Measurements from ENCODE around the gene CATSPERE.
"Not testable (repeated sequence)": the region's sequence is repeated elsewhere in the genome, so short reads cannot be mapped to it uniquely, and the experiment has no call there.

The CATSPERE gene

GRCh38 chr1:244449936-244450508 lies 11.1 kb upstream of the CATSPERE start:
- no peak for FAIRE-seq

- peak; percentile 37 for FAIRE-seq
These were observed 10.2 kb upstream of the CATSPERE start for GRCh38 chr1:244450597-244451538.

- FAIRE-seq: no peak
These were observed 9.5 kb upstream of the CATSPERE start, which contains the start of gene ADSS2 for GRCh38 chr1:244451539-244451950. Gene ADSS2 (minus strand): TSS chr1:244451909. CDS start chr1:244451817, 92 bp downstream.

GRCh38 chr1:244451951-244452795 lies 8.9 kb upstream of the CATSPERE start:
- FAIRE-seq: peak; percentile 98

- no peak for FAIRE-seq
These were observed 6.7 kb upstream of the CATSPERE start for GRCh38 chr1:244454412-244454811.

GRCh38 chr1:244456586-244456985 lies 4.5 kb upstream of the CATSPERE start:
- FAIRE-seq: no peak

DNA sequence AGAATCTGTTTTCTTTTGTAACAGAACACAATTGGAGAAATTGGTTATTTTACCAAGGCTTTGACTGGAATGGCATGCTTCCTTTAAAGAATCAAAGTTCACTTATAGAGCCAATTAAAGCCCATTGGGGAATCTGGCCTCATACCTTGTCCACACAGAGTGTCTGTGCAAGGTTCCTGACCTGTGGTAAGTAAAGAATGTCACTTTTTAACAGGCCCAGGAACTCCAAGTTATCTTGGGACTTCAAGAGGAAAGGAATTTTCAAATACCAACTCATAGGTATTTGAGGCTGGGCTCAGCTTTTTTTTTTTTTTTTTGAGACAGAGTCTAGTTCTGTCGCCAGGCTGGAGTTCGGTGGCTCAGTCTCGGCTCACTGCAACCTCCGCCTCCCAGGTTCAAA lies 2.3 kb upstream of the CATSPERE start:
- FAIRE-seq: no peak

GRCh38 chr1:244460197-244460596 lies 876 bp upstream of the CATSPERE start:
- no peak for FAIRE-seq

- no peak for FAIRE-seq
These were observed 5.7 kb downstream of the CATSPERE start for GRCh38 chr1:244466724-244467123.

DNA sequence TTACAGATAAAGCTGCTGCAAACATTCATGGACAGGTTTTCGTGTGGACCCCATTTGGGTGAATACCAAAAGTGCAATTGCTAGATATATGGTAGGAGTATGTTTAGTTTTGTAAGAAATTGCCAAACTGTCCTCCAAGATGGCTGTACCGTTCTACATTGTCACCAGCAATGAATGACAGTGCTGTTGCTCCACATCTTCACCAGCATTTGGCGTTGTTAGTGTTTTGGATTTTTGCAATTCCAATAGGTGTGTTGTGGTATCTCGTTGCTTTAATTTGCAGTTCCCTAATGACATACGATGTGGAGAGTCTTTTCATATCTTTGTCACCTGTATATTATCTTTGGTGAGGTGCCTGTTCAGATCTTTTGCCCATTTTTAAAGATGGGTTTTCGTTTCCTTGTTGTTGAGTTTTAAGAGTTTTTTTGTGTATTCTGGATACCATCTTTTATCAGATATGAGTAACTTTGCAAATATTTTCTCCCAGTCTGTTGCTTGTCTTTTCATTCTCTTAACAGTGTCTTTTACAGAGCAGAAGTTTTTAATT lies 12.1 kb downstream of the CATSPERE start:
- no peak for FAIRE-seq

GRCh38 chr1:244484971-244485370 lies 23.9 kb downstream of the CATSPERE start:
- not testable (repeated sequence) for FAIRE-seq

DNA sequence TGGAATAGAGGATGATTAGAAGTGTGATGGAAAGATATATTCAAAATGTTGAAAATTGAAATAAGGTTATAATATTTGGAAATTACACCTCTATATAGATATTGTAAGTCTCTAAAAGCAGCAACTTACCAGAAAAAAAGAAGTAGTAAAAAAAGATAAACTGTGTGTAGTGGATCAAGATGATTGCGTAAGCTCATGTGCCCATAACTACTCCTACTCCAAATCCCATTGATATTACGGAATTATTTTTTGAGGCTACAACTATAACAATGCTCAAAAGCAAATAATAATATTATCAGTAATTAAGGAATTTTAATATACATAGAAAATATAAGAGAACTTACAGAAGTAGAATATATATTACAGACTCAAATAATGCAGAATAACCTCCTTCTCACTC lies 33.6 kb downstream of the CATSPERE start:
- no peak for FAIRE-seq

- FAIRE-seq: no peak
These were observed 35.1 kb downstream of the CATSPERE start for GRCh38 chr1:244496186-244496585.

GRCh38 chr1:244497805-244498204 lies 36.7 kb downstream of the CATSPERE start:
- no peak for FAIRE-seq

- not testable (repeated sequence) for FAIRE-seq
These were observed 38.4 kb downstream of the CATSPERE start for GRCh38 chr1:244499484-244499883.

- FAIRE-seq: not testable (repeated sequence)
These were observed 39.4 kb downstream of the CATSPERE start for GRCh38 chr1:244500515-244500914.

DNA sequence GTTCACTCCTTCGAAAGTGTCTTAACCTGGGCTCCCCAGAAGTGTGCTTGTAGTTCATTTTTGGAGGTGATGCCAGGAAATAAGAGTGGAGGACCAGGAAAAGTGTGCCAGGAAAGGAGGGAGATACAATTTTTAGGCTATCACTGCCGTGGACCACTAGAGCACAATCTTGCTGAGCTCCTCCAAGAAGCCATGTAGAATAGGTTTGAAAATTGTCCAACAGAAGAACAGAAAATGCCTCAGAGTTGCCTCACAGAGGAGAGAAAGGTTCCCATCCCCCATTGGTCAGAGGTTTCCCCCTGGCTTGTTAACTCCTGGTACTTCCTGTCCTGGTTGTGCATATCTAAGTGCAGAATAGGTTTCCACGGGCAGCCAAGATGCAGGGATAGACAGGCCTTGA lies 41.6 kb downstream of the CATSPERE start:
- FAIRE-seq: no peak

DNA sequence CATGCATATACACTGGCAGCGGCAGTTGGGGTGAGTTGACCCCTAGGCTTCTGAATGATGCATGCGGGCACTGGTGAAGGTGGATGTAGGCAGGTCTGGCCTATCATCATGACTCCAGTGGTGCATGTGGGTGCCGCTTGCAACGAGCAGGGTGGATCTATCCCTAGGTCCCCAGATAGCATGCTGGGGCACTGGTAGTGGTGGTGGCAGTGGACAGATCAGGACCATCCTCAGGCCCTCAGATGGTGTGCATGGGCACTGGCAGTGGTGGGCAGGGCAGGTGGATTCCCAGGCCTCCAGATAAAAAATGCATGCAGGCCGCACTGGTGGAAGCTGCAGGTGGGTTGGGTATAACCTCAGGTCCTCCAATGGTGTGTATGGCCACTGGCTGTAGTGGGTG lies 52.4 kb downstream of the CATSPERE start:
- FAIRE-seq: no peak

- no peak for FAIRE-seq
These were observed 54.6 kb downstream of the CATSPERE start for GRCh38 chr1:244515680-244516079.

DNA sequence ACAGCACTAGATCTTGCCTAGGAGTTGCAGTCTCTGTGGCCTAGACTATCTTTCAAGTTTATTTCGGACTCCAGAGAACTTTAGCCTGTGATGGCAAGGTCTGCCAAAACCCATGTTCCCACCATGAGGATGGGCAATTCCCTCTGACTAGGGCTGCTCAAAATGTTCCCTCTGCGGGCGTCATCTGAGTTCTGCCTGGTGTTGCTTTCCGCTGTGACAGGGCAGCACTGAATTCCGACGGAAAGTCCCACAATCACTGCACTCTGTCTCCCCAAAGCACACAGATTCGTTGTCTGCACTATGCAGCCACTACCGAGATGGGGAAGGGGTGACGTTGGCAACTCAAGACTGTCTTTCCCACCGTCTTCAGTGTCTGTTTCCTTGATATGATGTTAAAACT lies 75.2 kb downstream of the CATSPERE start:
- no peak for FAIRE-seq

GRCh38 chr1:244545511-244545910 lies 84.4 kb downstream of the CATSPERE start:
- FAIRE-seq: no peak

DNA sequence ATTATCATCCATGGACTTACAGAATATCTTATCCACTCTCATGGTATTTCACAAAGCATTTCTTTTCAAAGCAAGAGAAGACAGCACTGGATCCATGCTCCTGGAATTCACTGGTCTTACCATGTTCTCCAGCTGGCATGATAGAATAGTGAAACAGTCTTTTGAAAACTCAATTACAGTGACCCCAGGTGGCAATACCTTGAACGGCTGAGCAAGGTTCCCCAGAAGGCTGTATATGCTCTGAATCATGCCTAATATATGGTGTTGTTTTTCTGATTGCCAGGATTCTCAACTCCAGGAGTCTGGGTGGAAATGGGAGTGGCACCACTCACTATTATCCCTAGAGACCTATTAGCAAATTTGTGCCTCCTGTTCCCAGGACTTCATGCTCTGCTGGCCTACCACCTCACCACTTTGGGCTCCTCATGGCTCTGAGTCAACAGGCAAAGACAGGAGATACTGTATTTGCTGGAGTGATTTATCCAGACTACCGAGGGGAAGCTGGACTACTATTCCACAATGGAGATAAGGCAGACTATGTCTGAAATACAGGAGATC lies 87.6 kb downstream of the CATSPERE start:
- FAIRE-seq: no peak
